Esophagus (tissue), 2 donors: ENCODE data around the gene XKRX. TPM values are rescaled to one million over a fixed set of nuclear protein-coding genes. Genes with fewer than 3 reads are reported as not detected.

ENCODE experiments used
- H3K27ac ChIP-seq, 2 donors: one replicate each; pipeline ENCODE4 v1.5.1; 2013; ENCODE audit warnings: low read depth in 2 of 2, mild to moderate bottlenecking in 2 of 2, inconsistent platforms in 1 of 2, low read length in 1 of 2, moderate library complexity in 1 of 2
- H3K27me3 ChIP-seq, 2 donors: one replicate each; pipeline ENCODE4 v1.6.1; 2013; ENCODE audit warnings: low read length in 2 of 2, control low read depth in 1 of 2, mild to moderate bottlenecking in 1 of 2; ENCODE audit not compliant: insufficient read depth in 2 of 2, control insufficient read depth in 1 of 2
- H3K36me3 ChIP-seq, 2 donors: one replicate each; pipeline ENCODE4 v1.6.1; 2013; ENCODE audit warnings: low read length in 1 of 2; ENCODE audit not compliant: control insufficient read depth in 2 of 2, insufficient read depth in 2 of 2
- H3K4me1 ChIP-seq, 2 donors: one replicate each; pipeline ENCODE4 v1.6.1; 2013; ENCODE audit warnings: low read length in 1 of 2; ENCODE audit not compliant: control insufficient read depth in 2 of 2, insufficient read depth in 2 of 2
- H3K4me3 ChIP-seq, 2 donors: one replicate each; pipeline ENCODE4 v1.5.1; 2013; ENCODE audit warnings: low read length in 2 of 2, mild to moderate bottlenecking in 2 of 2, low read depth in 1 of 2, moderate library complexity in 1 of 2
- H3K9me3 ChIP-seq, 2 donors: one replicate each; pipeline ENCODE4 v1.6.1; 2013; ENCODE audit warnings: mild to moderate bottlenecking in 2 of 2, low read depth in 1 of 2, low read length in 1 of 2, moderate library complexity in 1 of 2; ENCODE audit not compliant: control insufficient read depth in 2 of 2, insufficient read depth in 1 of 2
- WGBS, 2 donors: extraction: QIAGEN DNeasy Blood & Tissue Kit; methylation state at CpG; one replicate each; pipeline ENCODE4 v1.1.7; 2013; 5-methylcytosine and 5-hydroxymethylcytosine counted together
- polyA plus RNA-seq, 2 donors: library from polyadenylated mRNA; stranded (reverse); fragments of 200-250 nt; gene quantifications; one replicate each; pipeline ENCODE4 v1.2.3, GENCODE V29; 2013
- donor health status: healthy with polysubstance abuse.
- donor health status: Bipolar disorder and iron deficiency.

The XKRX gene
- polyA plus RNA-seq, 2 donors: 1.5 to 2.6 TPM

GRCh38 chrX:100911731-100912130, 17.0 kb downstream of the XKRX start:
- WGBS, 2 donors: 42 to 48% methylated on average over 1 of the region's 1 CpG
- Histone ChIP-seq H3K9me3 (no peaks in the 10 kb centered on the region), H3K4me1 (no peaks in the 10 kb centered on the region), H3K27me3 (no peaks in the 10 kb centered on the region), H3K36me3 (no peaks in the 10 kb centered on the region), H3K4me3 (no peak overlapping the region), H3K27ac (peak overlapping the region in 1 of 2 donors; percentile 31)

GRCh38 chrX:100905620-100906019, 23.1 kb downstream of the XKRX start:
- Histone ChIP-seq H3K36me3 (no peaks in the 10 kb centered on the region), H3K4me1 (no peaks in the 10 kb centered on the region), H3K27me3 (no peaks in the 10 kb centered on the region), H3K27ac (no peak overlapping the region), H3K9me3 (no peaks in the 10 kb centered on the region), H3K4me3 (no peak overlapping the region)

GRCh38 chrX:100904433-100904832, 24.3 kb downstream of the XKRX start:
- Histone ChIP-seq H3K4me1 (no peaks in the 10 kb centered on the region), H3K27me3 (no peaks in the 10 kb centered on the region), H3K27ac (no peak overlapping the region), H3K4me3 (no peak overlapping the region), H3K9me3 (no peaks in the 10 kb centered on the region), H3K36me3 (no peaks in the 10 kb centered on the region)
- WGBS, 2 donors: 43 to 66% methylated on average over 2 of the region's 2 CpGs

- 20 to 27% methylated on average over 5 of the region's 5 CpGs for WGBS, 2 donors
- peak overlapping the region; percentile 50 to 67 for H3K27ac ChIP-seq
Measured at GRCh38 chrX:100895365-100896075, 33.2 kb downstream of the XKRX start.

GRCh38 chrX:100883654-100884053, 45.1 kb downstream of the XKRX start:
- H3K9me3 ChIP-seq: no peaks in the 10 kb centered on the region
- H3K36me3 ChIP-seq: no peaks in the 10 kb centered on the region
- WGBS, 2 donors: 41% methylated on average over 4 of the region's 4 CpGs
- H3K27ac ChIP-seq: no peak overlapping the region
- H3K4me3 ChIP-seq: no peak overlapping the region
- no peaks in the 10 kb centered on the region for H3K4me1 ChIP-seq
- no peaks in the 10 kb centered on the region for H3K27me3 ChIP-seq

More at GRCh38 chrX:100895365-100896075, 33.2 kb downstream of the XKRX start:
- H3K9me3 ChIP-seq: no peaks in the 10 kb centered on the region
- no peaks in the 10 kb centered on the region for H3K36me3 ChIP-seq
- H3K27me3 ChIP-seq: no peaks in the 10 kb centered on the region
- no peaks in the 10 kb centered on the region for H3K4me1 ChIP-seq
- no peak overlapping the region for H3K4me3 ChIP-seq

- Histone ChIP-seq H3K9me3 (no peaks in the 10 kb centered on the region), H3K36me3 (no peaks in the 10 kb centered on the region), H3K4me3 (no peak overlapping the region), H3K27ac (no peak overlapping the region), H3K4me1 (no peaks in the 10 kb centered on the region), H3K27me3 (no peaks in the 10 kb centered on the region)
- WGBS, 2 donors: 40 to 61% methylated on average over 2 of the region's 2 CpGs
Measured at GRCh38 chrX:100880368-100880767, 48.3 kb downstream of the XKRX start.

- H3K9me3 ChIP-seq: no peaks in the 10 kb centered on the region
- WGBS, 2 donors: 44 to 71% methylated on average over 2 of the region's 2 CpGs
- H3K27ac ChIP-seq: no peak within 1 kb of the TSS
- no peaks in the 10 kb centered on the region for H3K27me3 ChIP-seq
- no peak within 1 kb of the TSS for H3K4me3 ChIP-seq
- no peaks in the 10 kb centered on the region for H3K4me1 ChIP-seq
- no peaks in the 10 kb centered on the region for H3K36me3 ChIP-seq
Measured at GRCh38 chrX:100874325-100874724, 54.4 kb downstream of the XKRX start, which contains the start of gene NOX1. TSS of gene NOX1 (minus strand) at chrX:100874359. CDS start at chrX:100874139, 220 bp downstream.

GRCh38 chrX:100871594-100872560, 56.8 kb downstream of the XKRX start:
- H3K4me3 ChIP-seq: no peak overlapping the region
- WGBS, 2 donors: 58 to 78% methylated on average over 9 of the region's 9 CpGs

GRCh38 chrX:100870527-100870926, 58.2 kb downstream of the XKRX start:
- WGBS, 2 donors: 71 to 73% methylated on average over 5 of the region's 5 CpGs

More at GRCh38 chrX:100871594-100872560, 56.8 kb downstream of the XKRX start:
- Histone ChIP-seq H3K4me1 (no peaks in the 10 kb centered on the region), H3K27ac (no peak overlapping the region), H3K27me3 (no peaks in the 10 kb centered on the region), H3K36me3 (no peaks in the 10 kb centered on the region), H3K9me3 (no peaks in the 10 kb centered on the region)

More at GRCh38 chrX:100870527-100870926, 58.2 kb downstream of the XKRX start:
- Histone ChIP-seq H3K4me3 (no peak overlapping the region), H3K27ac (no peak overlapping the region), H3K36me3 (no peaks in the 10 kb centered on the region), H3K27me3 (no peaks in the 10 kb centered on the region), H3K9me3 (no peaks in the 10 kb centered on the region), H3K4me1 (no peaks in the 10 kb centered on the region)
